Liver (tissue), 9 donors: ENCODE measurements around the gene STXBP1. TPM values are rescaled to one million over a fixed set of nuclear protein-coding genes. Genes with fewer than 3 reads are reported as not detected.

ENCODE experiments used
- DNase-seq: peaks from one replicate; pipeline ENCODE4 v3.0.0-alpha.2; 2017; ENCODE audit warnings: low spot score
- H3K27ac ChIP-seq, 2 donors: one replicate each; pipeline ENCODE4 v1.7.0; 2013; ENCODE audit warnings: inconsistent platforms in 2 of 2, low read length in 2 of 2, control low read depth in 1 of 2, low read depth in 1 of 2, mild to moderate bottlenecking in 1 of 2
- H3K27me3 ChIP-seq, 4 donors: one replicate each; pipeline versions ENCODE4 v1.6.1 to v1.7.0; 2013; ENCODE audit warnings: low read length in 3 of 4, inconsistent platforms in 1 of 4, mild to moderate bottlenecking in 1 of 4, moderate library complexity in 1 of 4; ENCODE audit not compliant: control insufficient read depth in 4 of 4, insufficient read depth in 4 of 4
- H3K36me3 ChIP-seq, 4 donors: one replicate each; pipeline versions ENCODE4 v1.6.1 to v1.7.0; 2013; ENCODE audit warnings: low read length in 3 of 4, mild to moderate bottlenecking in 3 of 4, low read depth in 1 of 4, moderate library complexity in 1 of 4; ENCODE audit not compliant: control insufficient read depth in 4 of 4, insufficient read depth in 3 of 4
- H3K4me1 ChIP-seq, 4 donors: one replicate each; pipeline versions ENCODE4 v1.6.1 to v1.7.0; 2013; ENCODE audit warnings: low read length in 3 of 4, mild to moderate bottlenecking in 3 of 4, moderate library complexity in 1 of 4; ENCODE audit not compliant: control insufficient read depth in 4 of 4, insufficient read depth in 4 of 4
- H3K4me3 ChIP-seq, 3 donors: one replicate each; pipeline versions ENCODE4 v1.6.1 to v1.7.0; 2013; ENCODE audit warnings: low read length in 3 of 3, control low read depth in 1 of 3, low read depth in 1 of 3, mild to moderate bottlenecking in 1 of 3
- H3K9ac ChIP-seq, 2 donors: one replicate each; pipeline ENCODE4 v1.7.0; 2013; ENCODE audit warnings: low read length in 2 of 2, mild to moderate bottlenecking in 2 of 2, moderate library complexity in 2 of 2, control low read depth in 1 of 2, low read depth in 1 of 2
- H3K9me3 ChIP-seq, 4 donors: one replicate each; pipeline versions ENCODE4 v1.6.1 to v1.7.0; 2013; ENCODE audit warnings: low read length in 3 of 4; ENCODE audit not compliant: control insufficient read depth in 4 of 4
- EGR1 ChIP-seq, 2 donors: IDR thresholded peaks; 2 replicates each; pipeline ENCODE4 v1.6.1; 2016 to 2018; ENCODE audit warnings: antibody characterized with exemption in 2 of 2, low read depth in 2 of 2
- FOXA1 ChIP-seq: IDR thresholded peaks from 2 replicates; pipeline ENCODE4 v1.6.1; 2016; ENCODE audit warnings: antibody characterized with exemption
- FOXA2 ChIP-seq: IDR thresholded peaks from 2 replicates; pipeline ENCODE4 v1.6.1; 2016; ENCODE audit warnings: antibody characterized with exemption
- GABPA ChIP-seq, 2 donors: IDR thresholded peaks in 1 of 2; conservative IDR thresholded peaks in 1 of 2; 2 replicates each; pipeline ENCODE4 v1.6.1; 2016; ENCODE audit warnings: antibody characterized with exemption in 2 of 2, mild to moderate bottlenecking in 1 of 2, moderate library complexity in 1 of 2
- HNF4A ChIP-seq, 2 donors: conservative IDR thresholded peaks; 2 replicates each; pipeline ENCODE4 v1.6.1; 2016; ENCODE audit warnings: antibody characterized with exemption in 2 of 2, mild to moderate bottlenecking in 2 of 2
- HNF4G ChIP-seq: IDR thresholded peaks from 2 replicates; pipeline ENCODE4 v1.6.1; 2016; ENCODE audit warnings: antibody characterized with exemption
- JUND ChIP-seq, 2 donors: IDR thresholded peaks; 2 replicates each; pipeline ENCODE4 v1.6.1; 2016; ENCODE audit warnings: antibody characterized with exemption in 2 of 2
- NR2F2 ChIP-seq: IDR thresholded peaks from 2 replicates; pipeline ENCODE4 v1.6.1; 2016; ENCODE audit warnings: antibody characterized with exemption
- RAD21 ChIP-seq, 2 donors: IDR thresholded peaks; 2 replicates each; pipeline ENCODE4 v1.6.1; 2016; ENCODE audit warnings: antibody characterized with exemption in 2 of 2, mild to moderate bottlenecking in 2 of 2
- RXRA ChIP-seq, 2 donors: IDR thresholded peaks; 2 replicates each; pipeline ENCODE4 v1.6.1; 2017 to 2018; ENCODE audit warnings: antibody characterized with exemption in 2 of 2, mild to moderate bottlenecking in 1 of 2
- YY1 ChIP-seq: IDR thresholded peaks from 2 replicates; pipeline ENCODE4 v1.6.1; 2016; ENCODE audit warnings: antibody characterized with exemption, mild to moderate bottlenecking
- WGBS: extraction: QIAGEN DNeasy Blood & Tissue Kit; methylation state at CpG from one replicate; pipeline ENCODE4 v1.1.7; 2013; 5-methylcytosine and 5-hydroxymethylcytosine counted together
- polyA plus RNA-seq, 2 donors: library from polyadenylated mRNA; stranded (reverse) in 1 of 2; unstranded in 1 of 2; fragments of 200-250 nt in 1 of 2; fragments of >200 nt in 1 of 2; fragmentation: Nextera tagmentation in 1 of 2; extraction: Ambion mirVana in 1 of 2; gene quantifications; one replicate each; pipeline versions ENCODE4 v1.2.1 to v1.2.3, GENCODE V29; 2013 to 2015
- total RNA-seq, 2 donors: library from RNA; depleted of rRNA; stranded (reverse); fragments of >200 nt; gene quantifications; one replicate each; pipeline ENCODE4 v1.2.3, GENCODE V29; 2014
- TF ChIP-seq, protein P1 (sequence below): IDR thresholded peaks from 2 replicates; pipeline ENCODE4 v1.6.1; 2016; ENCODE audit warnings: antibody characterized with exemption, mild to moderate bottlenecking
- TF ChIP-seq, protein P2 (sequence below): fragments of 150-350 bp; IDR thresholded peaks from 2 replicates; pipeline ENCODE4 v1.5.1; 2017; ENCODE audit warnings: improper control_type of control experiment, low read depth, low read length; ENCODE audit not compliant: missing input control
- TF ChIP-seq, protein P3 (sequence below): IDR thresholded peaks from 2 replicates; pipeline ENCODE4 v1.6.1; 2016; ENCODE audit warnings: antibody characterized with exemption
- donor health status: healthy.
- donor health status: healthy.
- donor health status: healthy.
- donor health status: healthy.
- donor health status: healthy.

Gene STXBP1
- total and polyA plus RNA-seq, 4 donors, result 1.7 to 4.6 (median 2.3) TPM

- peaks cover 0 to 9% (median 7%) of the 10 kb centered on the region in 4 donors for H3K4me1 ChIP-seq
- no peak overlapping the region for H3K27ac ChIP-seq
- no peak overlapping the region for H3K9ac ChIP-seq
- H3K36me3 ChIP-seq, result peaks cover 0 to 3% (median 1%) of the 10 kb centered on the region in 4 donors
- no peak for DNase-seq
- no peaks in the 10 kb centered on the region for H3K9me3 ChIP-seq
- TF ChIP-seq EGR1 (IDR thresholded peaks at IDR 0.05; ENCODE audit: low read depth in 2 of 2), result no peak
- no peak for TF ChIP-seq JUND (IDR thresholded peaks at IDR 0.05)
- TF ChIP-seq GABPA (IDR thresholded peaks at IDR 0.05 in 1 of 2, conservative IDR thresholded peaks at IDR 0.05 in 1 of 2), result no peak
- H3K4me3 ChIP-seq, result no peak overlapping the region
- H3K27me3 ChIP-seq, result no peaks in the 10 kb centered on the region
- 86% methylated on average over 2 of the region's 2 CpGs for WGBS
These were observed 121.5 kb downstream of the STXBP1 start for GRCh38 chr9:127733614-127734013.

- no peak for DNase-seq
- TF ChIP-seq HNF4G (no peak), YY1 (no peak), HNF4A (conservative IDR thresholded peaks at IDR 0.05) (no peak), FOXA2 (no peak), FOXA1 (no peak), NR2F2 (no peak), RAD21 (IDR thresholded peaks at IDR 0.05) (no peak), RXRA (IDR thresholded peaks at IDR 0.05) (no peak)
- TF ChIP-seq, protein P1, sequence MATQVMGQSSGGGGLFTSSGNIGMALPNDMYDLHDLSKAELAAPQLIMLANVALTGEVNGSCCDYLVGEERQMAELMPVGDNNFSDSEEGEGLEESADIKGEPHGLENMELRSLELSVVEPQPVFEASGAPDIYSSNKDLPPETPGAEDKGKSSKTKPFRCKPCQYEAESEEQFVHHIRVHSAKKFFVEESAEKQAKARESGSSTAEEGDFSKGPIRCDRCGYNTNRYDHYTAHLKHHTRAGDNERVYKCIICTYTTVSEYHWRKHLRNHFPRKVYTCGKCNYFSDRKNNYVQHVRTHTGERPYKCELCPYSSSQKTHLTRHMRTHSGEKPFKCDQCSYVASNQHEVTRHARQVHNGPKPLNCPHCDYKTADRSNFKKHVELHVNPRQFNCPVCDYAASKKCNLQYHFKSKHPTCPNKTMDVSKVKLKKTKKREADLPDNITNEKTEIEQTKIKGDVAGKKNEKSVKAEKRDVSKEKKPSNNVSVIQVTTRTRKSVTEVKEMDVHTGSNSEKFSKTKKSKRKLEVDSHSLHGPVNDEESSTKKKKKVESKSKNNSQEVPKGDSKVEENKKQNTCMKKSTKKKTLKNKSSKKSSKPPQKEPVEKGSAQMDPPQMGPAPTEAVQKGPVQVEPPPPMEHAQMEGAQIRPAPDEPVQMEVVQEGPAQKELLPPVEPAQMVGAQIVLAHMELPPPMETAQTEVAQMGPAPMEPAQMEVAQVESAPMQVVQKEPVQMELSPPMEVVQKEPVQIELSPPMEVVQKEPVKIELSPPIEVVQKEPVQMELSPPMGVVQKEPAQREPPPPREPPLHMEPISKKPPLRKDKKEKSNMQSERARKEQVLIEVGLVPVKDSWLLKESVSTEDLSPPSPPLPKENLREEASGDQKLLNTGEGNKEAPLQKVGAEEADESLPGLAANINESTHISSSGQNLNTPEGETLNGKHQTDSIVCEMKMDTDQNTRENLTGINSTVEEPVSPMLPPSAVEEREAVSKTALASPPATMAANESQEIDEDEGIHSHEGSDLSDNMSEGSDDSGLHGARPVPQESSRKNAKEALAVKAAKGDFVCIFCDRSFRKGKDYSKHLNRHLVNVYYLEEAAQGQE, result no peak
- TF ChIP-seq, protein P2, sequence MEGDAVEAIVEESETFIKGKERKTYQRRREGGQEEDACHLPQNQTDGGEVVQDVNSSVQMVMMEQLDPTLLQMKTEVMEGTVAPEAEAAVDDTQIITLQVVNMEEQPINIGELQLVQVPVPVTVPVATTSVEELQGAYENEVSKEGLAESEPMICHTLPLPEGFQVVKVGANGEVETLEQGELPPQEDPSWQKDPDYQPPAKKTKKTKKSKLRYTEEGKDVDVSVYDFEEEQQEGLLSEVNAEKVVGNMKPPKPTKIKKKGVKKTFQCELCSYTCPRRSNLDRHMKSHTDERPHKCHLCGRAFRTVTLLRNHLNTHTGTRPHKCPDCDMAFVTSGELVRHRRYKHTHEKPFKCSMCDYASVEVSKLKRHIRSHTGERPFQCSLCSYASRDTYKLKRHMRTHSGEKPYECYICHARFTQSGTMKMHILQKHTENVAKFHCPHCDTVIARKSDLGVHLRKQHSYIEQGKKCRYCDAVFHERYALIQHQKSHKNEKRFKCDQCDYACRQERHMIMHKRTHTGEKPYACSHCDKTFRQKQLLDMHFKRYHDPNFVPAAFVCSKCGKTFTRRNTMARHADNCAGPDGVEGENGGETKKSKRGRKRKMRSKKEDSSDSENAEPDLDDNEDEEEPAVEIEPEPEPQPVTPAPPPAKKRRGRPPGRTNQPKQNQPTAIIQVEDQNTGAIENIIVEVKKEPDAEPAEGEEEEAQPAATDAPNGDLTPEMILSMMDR, result no peak
- TF ChIP-seq, protein P3, sequence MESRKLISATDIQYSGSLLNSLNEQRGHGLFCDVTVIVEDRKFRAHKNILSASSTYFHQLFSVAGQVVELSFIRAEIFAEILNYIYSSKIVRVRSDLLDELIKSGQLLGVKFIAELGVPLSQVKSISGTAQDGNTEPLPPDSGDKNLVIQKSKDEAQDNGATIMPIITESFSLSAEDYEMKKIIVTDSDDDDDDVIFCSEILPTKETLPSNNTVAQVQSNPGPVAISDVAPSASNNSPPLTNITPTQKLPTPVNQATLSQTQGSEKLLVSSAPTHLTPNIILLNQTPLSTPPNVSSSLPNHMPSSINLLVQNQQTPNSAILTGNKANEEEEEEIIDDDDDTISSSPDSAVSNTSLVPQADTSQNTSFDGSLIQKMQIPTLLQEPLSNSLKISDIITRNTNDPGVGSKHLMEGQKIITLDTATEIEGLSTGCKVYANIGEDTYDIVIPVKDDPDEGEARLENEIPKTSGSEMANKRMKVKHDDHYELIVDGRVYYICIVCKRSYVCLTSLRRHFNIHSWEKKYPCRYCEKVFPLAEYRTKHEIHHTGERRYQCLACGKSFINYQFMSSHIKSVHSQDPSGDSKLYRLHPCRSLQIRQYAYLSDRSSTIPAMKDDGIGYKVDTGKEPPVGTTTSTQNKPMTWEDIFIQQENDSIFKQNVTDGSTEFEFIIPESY, result no peak
- WGBS, result 58% methylated on average over 22 of the region's 22 CpGs
- Histone ChIP-seq H3K27ac (peak overlapping the region; percentile 74 to 81), H3K27me3 (no peaks in the 10 kb centered on the region), H3K4me1 (peaks cover 0 to 9% (median 7%) of the 10 kb centered on the region in 4 donors), H3K4me3 (peak overlapping the region in 2 of 3 donors; percentile 69 to 74), H3K9me3 (no peaks in the 10 kb centered on the region), H3K9ac (no peak overlapping the region), H3K36me3 (peaks cover 0 to 3% (median 1%) of the 10 kb centered on the region in 4 donors)
These were observed 122.2 kb downstream of the STXBP1 start for GRCh38 chr9:127734247-127734746.
